ENCODE measurements around the gene RSPH4A.

- no peak for TF ChIP-seq CTCF (IDR thresholded peaks at IDR 0.05)
- TF ChIP-seq POLR2AphosphoS5 (IDR thresholded peaks at IDR 0.05), result no peak
- no peak for TF ChIP-seq POLR2A (IDR thresholded peaks at IDR 0.05)
Observed at GRCh38 chr6:116596815-116597214, 19.5 kb upstream of the RSPH4A start.

Measured in upper lobe of left lung (tissue), 4 donors.